Parathyroid adenoma (tissue), 2 donors: ENCODE data around the gene GIMAP7.

ENCODE experiments used
- H2AFZ ChIP-seq: fragments of 300-600 bp; sonication (generic); one replicate; pipeline ENCODE4 v1.7.0; 2017; ENCODE audit warnings: antibody characterized with exemption, mild to moderate bottlenecking
- H3K27ac ChIP-seq: fragments of 300-600 bp; sonication (generic); one replicate; pipeline ENCODE4 v1.7.0; 2017
- H3K27me3 ChIP-seq: fragments of 300-600 bp; sonication (generic); one replicate; pipeline ENCODE4 v1.7.0; 2017; ENCODE audit warnings: low read length; ENCODE audit not compliant: control insufficient read depth, insufficient read depth
- H3K36me3 ChIP-seq: fragments of 300-600 bp; sonication (generic); one replicate; pipeline ENCODE4 v1.7.0; 2017; ENCODE audit warnings: low read length; ENCODE audit not compliant: control insufficient read depth, insufficient read depth
- H3K4me1 ChIP-seq: fragments of 300-600 bp; sonication (generic); one replicate; pipeline ENCODE4 v1.7.0; 2017; ENCODE audit warnings: control low read depth
- H3K4me2 ChIP-seq: fragments of 300-600 bp; sonication (generic); one replicate; pipeline ENCODE4 v1.7.0; 2017; ENCODE audit warnings: low read length
- H3K4me3 ChIP-seq: fragments of 300-600 bp; sonication (generic); one replicate; pipeline ENCODE4 v1.7.0; 2017; ENCODE audit warnings: low read depth, low read length
- H3K79me2 ChIP-seq: fragments of 300-600 bp; sonication (generic); one replicate; pipeline ENCODE4 v1.7.0; 2017; ENCODE audit warnings: control low read depth
- H3K9ac ChIP-seq: fragments of 300-600 bp; sonication (generic); one replicate; pipeline ENCODE4 v1.7.0; 2017; ENCODE audit warnings: mild to moderate bottlenecking
- H3K9me3 ChIP-seq: fragments of 300-600 bp; sonication (generic); one replicate; pipeline ENCODE4 v1.7.0; 2017; ENCODE audit warnings: low read length; ENCODE audit not compliant: control insufficient read depth
- TF ChIP-seq, protein P1 (sequence below): fragments of 300-600 bp; sonication (generic); IDR thresholded peaks from one replicate; pipeline ENCODE4 v1.7.0; 2017; ENCODE audit warnings: antibody characterized with exemption, mild to moderate bottlenecking
- donor health status: primary hyperparathyroidism.

The GIMAP7 gene

GRCh38 chr7:150524018-150524417 lies 9.3 kb downstream of the GIMAP7 start:
- Histone ChIP-seq H3K27me3 (no peaks in the 10 kb centered on the region), H3K9me3 (no peaks in the 10 kb centered on the region), H3K4me1 (no peaks in the 10 kb centered on the region), H3K79me2 (no peaks in the 10 kb centered on the region), H3K4me2 (no peak overlapping the region), H3K9ac (no peak overlapping the region), H2AFZ (no peak overlapping the region), H3K27ac (no peak overlapping the region), H3K36me3 (no peaks in the 10 kb centered on the region), H3K4me3 (no peak overlapping the region)
- TF ChIP-seq, protein P1, sequence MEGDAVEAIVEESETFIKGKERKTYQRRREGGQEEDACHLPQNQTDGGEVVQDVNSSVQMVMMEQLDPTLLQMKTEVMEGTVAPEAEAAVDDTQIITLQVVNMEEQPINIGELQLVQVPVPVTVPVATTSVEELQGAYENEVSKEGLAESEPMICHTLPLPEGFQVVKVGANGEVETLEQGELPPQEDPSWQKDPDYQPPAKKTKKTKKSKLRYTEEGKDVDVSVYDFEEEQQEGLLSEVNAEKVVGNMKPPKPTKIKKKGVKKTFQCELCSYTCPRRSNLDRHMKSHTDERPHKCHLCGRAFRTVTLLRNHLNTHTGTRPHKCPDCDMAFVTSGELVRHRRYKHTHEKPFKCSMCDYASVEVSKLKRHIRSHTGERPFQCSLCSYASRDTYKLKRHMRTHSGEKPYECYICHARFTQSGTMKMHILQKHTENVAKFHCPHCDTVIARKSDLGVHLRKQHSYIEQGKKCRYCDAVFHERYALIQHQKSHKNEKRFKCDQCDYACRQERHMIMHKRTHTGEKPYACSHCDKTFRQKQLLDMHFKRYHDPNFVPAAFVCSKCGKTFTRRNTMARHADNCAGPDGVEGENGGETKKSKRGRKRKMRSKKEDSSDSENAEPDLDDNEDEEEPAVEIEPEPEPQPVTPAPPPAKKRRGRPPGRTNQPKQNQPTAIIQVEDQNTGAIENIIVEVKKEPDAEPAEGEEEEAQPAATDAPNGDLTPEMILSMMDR: no peak

- Histone ChIP-seq H3K27ac (no peak overlapping the region), H3K27me3 (no peaks in the 10 kb centered on the region), H3K4me1 (no peaks in the 10 kb centered on the region), H3K9ac (no peak overlapping the region), H2AFZ (no peak overlapping the region), H3K4me2 (no peak overlapping the region), H3K4me3 (no peak overlapping the region), H3K36me3 (no peaks in the 10 kb centered on the region), H3K79me2 (no peaks in the 10 kb centered on the region), H3K9me3 (peaks cover 2% of the 10 kb centered on the region)
- TF ChIP-seq, protein P1: no peak
Observed at GRCh38 chr7:150531704-150532103, 17.0 kb downstream of the GIMAP7 start.

DNA sequence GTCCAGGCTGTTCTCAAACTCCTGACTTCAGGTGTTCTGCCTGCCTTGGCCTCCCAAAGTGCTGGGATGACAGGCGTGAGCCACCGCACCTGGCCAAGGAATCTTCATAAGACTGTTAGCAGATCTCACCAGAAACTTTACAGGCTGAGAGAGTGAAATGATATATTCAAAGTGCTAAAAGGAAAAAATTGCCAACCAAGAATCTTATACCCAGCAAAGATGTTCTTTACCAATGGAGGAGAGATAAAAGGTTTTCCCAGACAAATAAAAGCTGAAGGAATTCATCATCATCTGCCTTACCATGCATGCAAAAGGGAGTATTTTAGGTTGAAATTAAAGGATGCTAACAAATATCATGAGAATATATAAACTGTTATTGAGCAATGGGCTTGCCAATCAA lies 23.6 kb downstream of the GIMAP7 start:
- H3K27me3 ChIP-seq: no peaks in the 10 kb centered on the region
- no peak overlapping the region for H3K9ac ChIP-seq
- H3K4me3 ChIP-seq: no peak overlapping the region
- TF ChIP-seq, protein P1: no peak
- H3K36me3 ChIP-seq: no peaks in the 10 kb centered on the region
- no peak overlapping the region for H3K4me2 ChIP-seq
- H3K27ac ChIP-seq: no peak overlapping the region
- no peaks in the 10 kb centered on the region for H3K79me2 ChIP-seq
- H3K4me1 ChIP-seq: no peaks in the 10 kb centered on the region
- no peaks in the 10 kb centered on the region for H3K9me3 ChIP-seq
- no peak overlapping the region for H2AFZ ChIP-seq

- TF ChIP-seq, protein P1: no peak
- Histone ChIP-seq H3K9ac (no peak overlapping the region), H3K4me3 (no peak overlapping the region), H3K4me1 (no peaks in the 10 kb centered on the region), H2AFZ (no peak overlapping the region), H3K9me3 (no peaks in the 10 kb centered on the region), H3K27ac (no peak overlapping the region), H3K4me2 (no peak overlapping the region), H3K36me3 (no peaks in the 10 kb centered on the region), H3K79me2 (no peaks in the 10 kb centered on the region), H3K27me3 (no peaks in the 10 kb centered on the region)
Observed at GRCh38 chr7:150553163-150553562, 38.5 kb downstream of the GIMAP7 start.

DNA sequence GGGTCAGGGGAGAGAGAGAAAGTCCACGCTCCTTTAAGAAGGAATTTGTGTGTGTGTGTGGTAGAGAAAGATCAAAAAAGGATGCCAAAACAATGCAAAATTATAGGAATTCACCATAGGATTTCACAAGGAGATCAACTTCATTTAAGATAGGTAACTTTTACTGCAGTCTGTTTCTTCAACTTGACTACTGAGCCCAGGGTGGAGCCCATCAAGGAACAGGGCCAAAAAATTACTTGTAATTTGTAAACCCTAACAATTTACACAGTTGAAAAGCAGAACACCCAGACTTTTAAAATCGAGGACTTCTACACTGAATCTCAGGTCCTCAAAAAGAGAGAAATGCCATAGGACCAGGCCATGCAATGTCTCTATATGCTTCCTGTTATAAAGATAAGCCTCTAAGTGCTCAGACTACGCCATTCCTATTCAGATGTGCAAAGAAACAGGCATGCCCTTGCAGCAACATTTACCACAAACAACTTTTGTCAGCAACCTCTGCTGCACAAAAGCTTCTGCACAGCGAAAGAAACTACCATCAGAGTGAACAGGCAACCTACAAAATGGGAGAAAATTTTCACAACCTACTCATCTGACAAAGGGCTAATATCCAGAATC lies 42.0 kb downstream of the GIMAP7 start:
- H3K79me2 ChIP-seq: no peaks in the 10 kb centered on the region
- H3K27me3 ChIP-seq: no peaks in the 10 kb centered on the region
- H3K4me3 ChIP-seq: no peak overlapping the region
- H3K9ac ChIP-seq: no peak overlapping the region
- H3K9me3 ChIP-seq: no peaks in the 10 kb centered on the region
- TF ChIP-seq, protein P1: no peak
- H3K4me1 ChIP-seq: no peaks in the 10 kb centered on the region
- H3K36me3 ChIP-seq: no peaks in the 10 kb centered on the region
- no peak overlapping the region for H2AFZ ChIP-seq
- H3K27ac ChIP-seq: no peak overlapping the region
- no peak overlapping the region for H3K4me2 ChIP-seq
